IMR-90 (cell line): ENCODE data around the gene TBX4. TPM values are rescaled to one million over a fixed set of nuclear protein-coding genes. Genes with fewer than 3 reads are reported as not detected.

Source experiments
- ATAC-seq: fragments of 200-7000 bp; cut with Tn5 transposase; 2 replicates; pipeline ENCODE4 v1.9.1; 2020; ENCODE audit warnings: low read depth, mild to moderate bottlenecking, moderate library complexity
- BruUV-seq: library from RNA; stranded (reverse); fragments of 400-500 nt; replicated peaks from 2 replicates; lab custom pipeline; 2021; lab: Mats Ljungman, UMichigan
- CTCF ChIA-PET: fragments of 300-600 bp; formaldehyde crosslinking; extraction: SDS; loops from one replicate; lab custom pipeline; 2021; ENCODE audit warnings: antibody characterized with exemption; lab: Yijun Ruan, JAX
- POLR2A ChIA-PET: fragments of 300-600 bp; sonication (Branson Sonifier 250); formaldehyde crosslinking; loops from one replicate; lab custom pipeline; 2022; ENCODE audit warnings: antibody characterized with exemption; ENCODE audit not compliant: unreplicated experiment; lab: Charles Lee
- DNase-seq: peaks from one replicate; pipeline ENCODE4 v3.0.0; 2013
- H2AFZ ChIP-seq: replicated peaks from 2 replicates; pipeline ENCODE3; 2013; ENCODE audit warnings: low read length, mild to moderate bottlenecking; ENCODE audit not compliant: poor library complexity
- H2AK5ac ChIP-seq: 2 replicates; pipeline ENCODE4 v1.6.1; 2013; ENCODE audit warnings: low read depth, low read length, inconsistent platforms
- H2AK9ac ChIP-seq: replicated peaks from 2 replicates; pipeline ENCODE3; 2013; ENCODE audit warnings: mild to moderate bottlenecking, low read depth, low read length, moderate library complexity; ENCODE audit not compliant: poor library complexity
- H2BK120ac ChIP-seq: 2 replicates; pipeline ENCODE4 v1.6.1; 2013; ENCODE audit warnings: low read depth, low read length, inconsistent platforms
- H2BK15ac ChIP-seq: 3 replicates; pipeline ENCODE4 v1.6.1; 2013; ENCODE audit warnings: low read depth, low read length, inconsistent platforms
- H2BK20ac ChIP-seq: 2 replicates; pipeline ENCODE4 v1.6.1; 2013; ENCODE audit warnings: low read depth, mild to moderate bottlenecking, inconsistent platforms, low read length, moderate library complexity
- H2BK5ac ChIP-seq: 2 replicates; pipeline ENCODE4 v1.6.1; 2013; ENCODE audit warnings: mild to moderate bottlenecking, low read depth, low read length, inconsistent platforms; ENCODE audit not compliant: poor library complexity, severe bottlenecking
- H3K14ac ChIP-seq: replicated peaks from 2 replicates; pipeline ENCODE4 v1.6.1; 2013; ENCODE audit warnings: low read depth, low read length, inconsistent platforms
- H3K18ac ChIP-seq: 2 replicates; pipeline ENCODE4 v1.6.1; 2013; ENCODE audit warnings: low read depth, low read length, control low read depth
- H3K23ac ChIP-seq: 2 replicates; pipeline ENCODE4 v1.6.1; 2013; ENCODE audit warnings: low read depth, low read length, inconsistent platforms
- H3K27ac ChIP-seq: 2 replicates; pipeline ENCODE4 v1.5.1; 2013; ENCODE audit warnings: mild to moderate bottlenecking, control low read depth, low read length; ENCODE audit not compliant: insufficient read depth
- H3K27me3 ChIP-seq: 2 replicates; pipeline ENCODE4 v1.6.1; 2013; ENCODE audit warnings: low read length; ENCODE audit not compliant: control insufficient read depth, insufficient read depth
- H3K36me3 ChIP-seq: 2 replicates; pipeline ENCODE4 v1.6.1; 2013; ENCODE audit warnings: low read length, mixed read lengths; ENCODE audit not compliant: control insufficient read depth, insufficient read depth
- H3K4ac ChIP-seq: 2 replicates; pipeline ENCODE4 v1.6.1; 2013; ENCODE audit warnings: low read depth, low read length, inconsistent platforms
- H3K4me1 ChIP-seq: 2 replicates; pipeline ENCODE4 v1.6.1; 2013; ENCODE audit warnings: low read length, mixed read lengths; ENCODE audit not compliant: control insufficient read depth, insufficient read depth
- H3K4me2 ChIP-seq: 2 replicates; pipeline ENCODE4 v1.6.1; 2013; ENCODE audit warnings: low read depth, mild to moderate bottlenecking, control low read depth, low read length, moderate library complexity
- H3K4me3 ChIP-seq: 2 replicates; pipeline ENCODE4 v1.5.1; 2013; ENCODE audit warnings: low read depth, mild to moderate bottlenecking, control low read depth, low read length, moderate library complexity; ENCODE audit not compliant: insufficient read depth
- H3K56ac ChIP-seq: 2 replicates; pipeline ENCODE4 v1.6.1; 2013; ENCODE audit warnings: low read length, inconsistent platforms; ENCODE audit not compliant: insufficient read depth; ENCODE audit errors: extremely low read depth
- H3K79me1 ChIP-seq, 2 experiments: 2 replicates each; pipeline ENCODE4 v1.6.1; 2013; ENCODE audit warnings: low read length in 2 of 2, inconsistent platforms in 1 of 2, low read depth in 1 of 2
- H3K9ac ChIP-seq: 2 replicates; pipeline ENCODE4 v1.6.1; 2013; ENCODE audit warnings: low read depth, low read length, control low read depth
- H3K9me1 ChIP-seq: 2 replicates; pipeline ENCODE4 v1.6.1; 2013; ENCODE audit warnings: low read length, inconsistent platforms; ENCODE audit not compliant: insufficient read depth
- H3K9me3 ChIP-seq: 2 replicates; pipeline ENCODE4 v1.6.1; 2013; ENCODE audit warnings: low read length; ENCODE audit not compliant: control insufficient read depth, insufficient read depth
- H4K20me1 ChIP-seq: 2 replicates; pipeline ENCODE4 v1.6.1; 2013; ENCODE audit warnings: low read length, inconsistent platforms; ENCODE audit not compliant: insufficient read depth
- H4K5ac ChIP-seq: 2 replicates; pipeline ENCODE4 v1.6.1; 2013; ENCODE audit warnings: mild to moderate bottlenecking, low read depth, low read length, control low read depth
- H4K8ac ChIP-seq, 2 experiments: 2 replicates each; pipeline ENCODE4 v1.6.1; 2013; ENCODE audit warnings: low read depth in 2 of 2, low read length in 2 of 2, control low read depth in 1 of 2, inconsistent platforms in 1 of 2
- H4K91ac ChIP-seq: 2 replicates; pipeline ENCODE4 v1.6.1; 2013; ENCODE audit warnings: low read depth, low read length, inconsistent platforms; ENCODE audit not compliant: insufficient read depth
- ELK1 ChIP-seq: fragments of 150-350 bp; IDR thresholded peaks from 2 replicates; pipeline ENCODE4 v1.6.1; 2016; ENCODE audit warnings: low read depth, mild to moderate bottlenecking, low read length, moderate library complexity, borderline replicate concordance
- WGBS, 2 experiments: methylation state at CpG; one replicate each; pipeline versions ENCODE4 v1.1.5 to v1.1.7; 2013; ENCODE audit warnings: missing lambda C conversion rate in 2 of 2; ENCODE audit not compliant: insufficient read length in 1 of 2; ENCODE audit errors: extremely low coverage in 2 of 2; 5-methylcytosine and 5-hydroxymethylcytosine counted together
- dilution Hi-C: fragments of 300-500 bp; cut with HindIII; formaldehyde crosslinking; loops from one replicate; pipeline ENCODE4 v1.14.3; 2018; ENCODE audit warnings: low sequenced_read_pairs; ENCODE audit not compliant: unreplicated experiment
- in situ Hi-C: fragments of 300-500 bp; cut with MboI; formaldehyde crosslinking; loops from 3 replicates; pipeline ENCODE4 v1.14.3; 2019; ENCODE audit warnings: low sequenced_read_pairs, inconsistent platforms, mixed read lengths
- intact Hi-C: fragments of 100-400 bp; cut with micrococcal nuclease; formaldehyde crosslinking; loops from 2 replicates; pipeline ENCODE4 v1.10.0; 2022
- polyA plus RNA-seq, 3 experiments: library from polyadenylated mRNA; depleted of rRNA; stranded (reverse); fragments of >200 nt; gene quantifications; 2 replicates each; pipeline ENCODE4 v1.2.3, GENCODE V29; 2012; ENCODE audit warnings: low replicate concordance in 1 of 3
- total RNA-seq: library from RNA; depleted of rRNA; stranded (reverse); fragments of >200 nt; gene quantifications from 2 replicates; pipeline ENCODE4 v1.2.3, GENCODE V29; 2012

Gene TBX4
- total and polyA plus RNA-seq, 2 of the 4 experiments (the other 2 are of a cell fraction): 0.05 TPM; not detected in 1

GRCh38 chr17:61510237-61510636 lies 58.0 kb downstream of the TBX4 start:
- H2BK20ac ChIP-seq: no peak overlapping the region
- H4K20me1 ChIP-seq: no peaks in the 10 kb centered on the region
- no peaks in the 10 kb centered on the region for H3K9me3 ChIP-seq
- H3K56ac ChIP-seq: no peak overlapping the region
- no peak overlapping the region for H3K27ac ChIP-seq
- H2BK15ac ChIP-seq: no peak overlapping the region
- H4K5ac ChIP-seq: no peak overlapping the region
- H2AFZ ChIP-seq: no peak overlapping the region
- no peak overlapping the region for H3K18ac ChIP-seq
- ChIA-PET POLR2A (no interaction called here), CTCF (no interaction called here)
- H3K79me1 ChIP-seq: no peaks in the 10 kb centered on the region
- no peak for TF ChIP-seq ELK1
- DNase-seq: no peak
- no peak overlapping the region for H3K23ac ChIP-seq
- 100% methylated on average over 2 of the region's 6 CpGs; no CpG with 5 or more reads in 1 of the 2 experiments for WGBS, 2 experiments
- no peak overlapping the region for H3K4ac ChIP-seq
- no peak overlapping the region for H4K8ac ChIP-seq
- H3K27me3 ChIP-seq: peaks cover 7% of the 10 kb centered on the region
- H3K4me1 ChIP-seq: peaks cover 2% of the 10 kb centered on the region; the same call in 1 of the 2 replicates
- no peak overlapping the region for H4K91ac ChIP-seq
- H3K4me2 ChIP-seq: no peak overlapping the region
- no peak overlapping the region for H3K4me3 ChIP-seq
- H3K36me3 ChIP-seq: no peaks in the 10 kb centered on the region
- no TSS peak for BruUV-seq
- H2AK9ac ChIP-seq: no peak overlapping the region
- H2BK120ac ChIP-seq: no peak overlapping the region
- H3K9me1 ChIP-seq: no peaks in the 10 kb centered on the region
- intact Hi-C loops (no loop called here), dilution Hi-C loops (no loop called here), in situ Hi-C loops (no loop called here)
- no peak overlapping the region for H2AK5ac ChIP-seq
- H3K14ac ChIP-seq: no peak overlapping the region
- H2BK5ac ChIP-seq: no peak overlapping the region
- no peak overlapping the region for H3K9ac ChIP-seq
- ATAC-seq: no peak
